ENCODE measurements around the gene SH3BP5.

DNA sequence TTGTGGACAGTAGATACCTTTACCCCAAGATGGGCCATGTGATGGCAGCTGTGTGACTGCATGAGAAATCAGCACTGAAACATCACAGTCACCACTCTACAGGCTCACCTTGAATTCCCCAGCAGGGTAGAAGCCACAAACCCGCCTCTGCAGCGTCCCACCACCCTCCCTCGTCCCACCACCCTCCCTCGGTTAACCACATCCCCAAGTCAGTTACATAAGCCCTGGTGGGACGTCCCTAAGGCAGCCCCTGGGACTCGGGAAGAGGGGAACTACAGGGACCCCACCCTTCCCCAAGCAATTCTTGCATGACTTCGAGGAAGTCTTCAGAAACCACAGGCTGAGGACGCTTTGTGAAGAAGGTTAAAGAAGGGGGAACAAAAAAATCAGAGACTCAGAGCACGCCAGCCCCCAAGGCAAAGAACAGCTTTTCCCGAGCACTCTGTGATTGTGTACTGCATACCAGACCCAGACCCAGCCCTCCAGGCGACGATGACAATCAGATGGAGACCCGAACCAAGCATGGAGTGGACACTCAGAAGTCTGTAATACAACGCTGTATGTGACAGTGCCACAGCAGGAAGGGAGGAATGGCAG is 60.5 kb downstream of the SH3BP5 start:
- TF ChIP-seq, protein P1, sequence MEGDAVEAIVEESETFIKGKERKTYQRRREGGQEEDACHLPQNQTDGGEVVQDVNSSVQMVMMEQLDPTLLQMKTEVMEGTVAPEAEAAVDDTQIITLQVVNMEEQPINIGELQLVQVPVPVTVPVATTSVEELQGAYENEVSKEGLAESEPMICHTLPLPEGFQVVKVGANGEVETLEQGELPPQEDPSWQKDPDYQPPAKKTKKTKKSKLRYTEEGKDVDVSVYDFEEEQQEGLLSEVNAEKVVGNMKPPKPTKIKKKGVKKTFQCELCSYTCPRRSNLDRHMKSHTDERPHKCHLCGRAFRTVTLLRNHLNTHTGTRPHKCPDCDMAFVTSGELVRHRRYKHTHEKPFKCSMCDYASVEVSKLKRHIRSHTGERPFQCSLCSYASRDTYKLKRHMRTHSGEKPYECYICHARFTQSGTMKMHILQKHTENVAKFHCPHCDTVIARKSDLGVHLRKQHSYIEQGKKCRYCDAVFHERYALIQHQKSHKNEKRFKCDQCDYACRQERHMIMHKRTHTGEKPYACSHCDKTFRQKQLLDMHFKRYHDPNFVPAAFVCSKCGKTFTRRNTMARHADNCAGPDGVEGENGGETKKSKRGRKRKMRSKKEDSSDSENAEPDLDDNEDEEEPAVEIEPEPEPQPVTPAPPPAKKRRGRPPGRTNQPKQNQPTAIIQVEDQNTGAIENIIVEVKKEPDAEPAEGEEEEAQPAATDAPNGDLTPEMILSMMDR (IDR thresholded peaks at IDR 0.05), result no peak
- no peak for TF ChIP-seq FOXJ3 (CRISPR knock-in tag; IDR thresholded peaks at IDR 0.05)
